ENCODE results near the gene GALNT9.

DNA sequence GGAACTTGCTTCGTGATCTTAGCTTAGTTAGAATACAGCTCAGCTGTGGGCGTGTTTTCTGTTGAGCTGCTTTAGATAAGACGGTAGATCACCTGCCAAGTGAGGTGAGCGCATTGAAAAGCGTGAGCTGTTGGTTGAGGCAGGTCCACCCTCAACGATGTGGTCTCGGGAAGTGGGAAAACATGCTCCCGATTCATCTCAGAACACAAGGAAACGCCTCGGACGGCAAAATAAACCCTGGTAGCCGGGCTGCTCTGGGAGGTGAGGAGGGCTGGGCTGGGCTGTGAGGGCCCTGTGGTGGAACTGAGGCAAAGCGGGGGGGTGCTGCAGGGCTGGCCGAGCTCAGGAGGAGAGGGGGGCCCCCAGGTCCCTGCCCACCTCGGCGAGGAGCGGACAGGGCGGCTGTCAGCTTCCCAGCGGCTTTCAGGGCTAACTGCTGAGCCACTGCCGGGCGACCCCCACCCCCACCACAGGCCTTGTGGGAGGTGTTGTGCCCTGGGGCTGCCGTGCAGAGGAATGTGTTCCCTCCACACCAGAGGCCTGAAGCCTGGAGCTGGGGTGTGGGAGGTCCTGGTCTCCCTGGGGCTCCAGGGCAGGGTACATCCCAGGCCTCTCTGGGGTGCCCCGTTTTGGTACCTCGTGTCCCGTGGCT is 154.4 kb downstream of the GALNT9 start:
- no peak for TF ChIP-seq CTCF (conservative IDR thresholded peaks at IDR 0.05 in 1 of 2, IDR thresholded peaks at IDR 0.05 in 1 of 2; ENCODE audit: low read depth in 1 of 2, low read length in 2 of 2)
- no peak for TF ChIP-seq EZH2 (IDR thresholded peaks at IDR 0.05; ENCODE audit: low read length, missing control alignments)
